Fibroblast of lung (primary cell): ENCODE data around the gene CTSA. TPM values are rescaled to one million over a fixed set of nuclear protein-coding genes. Genes with fewer than 3 reads are reported as not detected.
A peak's percentile ranks its signal among the peaks of the same experiment; 100 is the strongest.

Source experiments
- DNase-seq, 2 donors: peaks; one replicate each; pipeline versions ENCODE4 v3.0.0 to v3.0.0-alpha.2; 2010; ENCODE audit warnings: low read depth in 2 of 2
- H2AFZ ChIP-seq: 2 replicates; pipeline ENCODE4 v1.5.1; 2012; ENCODE audit warnings: low read length, control low read depth, inconsistent platforms
- H3K27ac ChIP-seq: 2 replicates; pipeline ENCODE4 v1.5.1; 2011; ENCODE audit warnings: low read length, control low read depth; ENCODE audit not compliant: insufficient read depth
- H3K27me3 ChIP-seq: 2 replicates; pipeline ENCODE4 v1.5.1; 2011; ENCODE audit warnings: mild to moderate bottlenecking, low read length; ENCODE audit not compliant: control insufficient read depth, insufficient read depth
- H3K36me3 ChIP-seq: 2 replicates; pipeline ENCODE4 v1.5.1; 2011; ENCODE audit warnings: low read length; ENCODE audit not compliant: control insufficient read depth, insufficient read depth
- H3K4me1 ChIP-seq: 2 replicates; pipeline ENCODE4 v1.5.1; 2011; ENCODE audit warnings: low read length; ENCODE audit not compliant: control insufficient read depth, insufficient read depth; ENCODE audit errors: extremely low read depth
- H3K4me2 ChIP-seq: 2 replicates; pipeline ENCODE4 v1.5.1; 2011; ENCODE audit warnings: low read length, control low read depth; ENCODE audit not compliant: insufficient read depth; ENCODE audit errors: extremely low read depth
- H3K4me3 ChIP-seq, 4 experiments: fragments of 200-600 bp in 1 of 4; sonication (generic) in 1 of 4; replicated peaks in 1 of 4; 2 replicates each; pipeline ENCODE4 v1.5.1; 2011 to 2016; ENCODE audit warnings: low read length in 4 of 4, low read depth in 3 of 4, mild to moderate bottlenecking in 3 of 4, control low read depth in 2 of 4, inconsistent platforms in 1 of 4, mixed read lengths in 1 of 4; ENCODE audit not compliant: insufficient read depth in 1 of 4; ENCODE audit errors: control extremely low read depth in 1 of 4
- H3K79me2 ChIP-seq: 2 replicates; pipeline ENCODE4 v1.5.1; 2012; ENCODE audit warnings: mild to moderate bottlenecking, low read length, inconsistent platforms; ENCODE audit not compliant: control insufficient read depth, insufficient read depth
- H3K9ac ChIP-seq: 2 replicates; pipeline ENCODE4 v1.5.1; 2011; ENCODE audit warnings: mild to moderate bottlenecking, low read length, control low read depth; ENCODE audit not compliant: insufficient read depth
- H3K9me3 ChIP-seq: 2 replicates; pipeline ENCODE4 v1.5.1; 2012; ENCODE audit warnings: low read depth, low read length; ENCODE audit not compliant: control insufficient read depth, insufficient read depth
- H4K20me1 ChIP-seq: 2 replicates; pipeline ENCODE4 v1.5.1; 2011; ENCODE audit warnings: low read length; ENCODE audit not compliant: control insufficient read depth, insufficient read depth; ENCODE audit errors: extremely low read depth
- CTCF ChIP-seq, 2 donors: IDR thresholded peaks in 1 of 2; conservative IDR thresholded peaks in 1 of 2; 1 replicate in 1 of 2; 2 replicates in 1 of 2; pipeline ENCODE4 v1.5.1; 2011 to 2012; ENCODE audit warnings: low read length in 2 of 2, control low read depth in 1 of 2, inconsistent platforms in 1 of 2, low read depth in 1 of 2, mild to moderate bottlenecking in 1 of 2
- EZH2 ChIP-seq: IDR thresholded peaks from 2 replicates; pipeline ENCODE4 v1.5.1; 2012; ENCODE audit warnings: low read length, control low read depth, mild to moderate bottlenecking; ENCODE audit errors: missing control alignments
- polyA plus RNA-seq, 2 donors: library from polyadenylated mRNA; depleted of rRNA in 1 of 2; stranded (reverse) in 1 of 2; unstranded in 1 of 2; fragments of >200 nt; gene quantifications; 2 replicates each; pipeline ENCODE4 v1.2.1, GENCODE V29; 2011 to 2012; ENCODE audit warnings: missing spikeins in 1 of 2
- total RNA-seq: library from RNA; depleted of rRNA; stranded (reverse); fragments of >200 nt; gene quantifications from 2 replicates; pipeline ENCODE4 v1.2.1, GENCODE V29; 2014

CTSA gene
- total and polyA plus RNA-seq, 2 donors (not counting 1 experiment from before 2014, with no cell fraction given): 116 to 364 TPM

DNA sequence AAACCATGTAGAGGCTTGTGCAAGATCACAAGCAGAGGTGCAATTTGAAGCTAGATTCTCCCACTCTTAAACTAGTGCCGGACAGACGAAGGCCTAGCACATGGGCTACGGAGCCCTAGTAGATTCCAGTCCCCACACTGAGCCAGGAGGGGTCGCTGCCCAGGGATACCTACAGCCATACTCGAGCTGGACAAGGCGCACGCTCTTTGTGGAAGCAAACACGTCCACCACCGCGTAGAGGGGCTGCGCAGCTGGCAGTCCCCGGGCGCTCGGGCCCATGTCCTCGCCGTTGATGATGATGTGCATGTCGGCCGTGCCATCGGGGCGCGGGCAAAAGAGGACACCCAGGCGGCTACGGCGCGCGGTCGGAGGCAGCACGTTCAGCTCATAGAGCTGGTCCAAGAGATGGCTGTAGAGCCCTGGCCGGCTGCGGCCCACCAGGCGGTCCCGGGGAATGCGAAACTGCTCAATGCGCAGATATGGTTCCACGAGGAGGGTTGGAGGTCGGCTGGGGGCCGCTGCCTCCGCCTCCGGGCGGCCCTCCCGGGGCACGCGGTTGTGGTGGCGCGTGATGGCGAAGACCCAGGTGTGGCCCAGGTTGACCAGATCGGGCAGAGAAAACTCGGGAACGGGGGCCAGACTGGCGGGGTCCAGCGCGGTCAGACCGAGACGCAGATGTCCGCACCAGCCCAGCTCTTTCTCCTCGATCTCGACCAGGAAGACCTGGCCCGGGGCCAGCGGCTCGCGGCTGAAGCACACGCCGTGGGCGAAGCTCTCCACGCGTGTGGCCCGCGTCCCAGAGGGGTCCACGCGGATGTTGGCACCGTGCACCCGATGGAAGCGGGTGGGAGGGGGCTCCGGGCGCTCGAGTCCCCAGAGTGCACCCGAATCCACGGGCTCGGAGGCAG, 804 bp upstream of the CTSA start:
- TF ChIP-seq EZH2 (no peak), CTCF (conservative IDR thresholded peaks at IDR 0.05 in 1 of 2, IDR thresholded peaks at IDR 0.05 in 1 of 2; ENCODE audit: low read depth in 1 of 2, low read length in 2 of 2) (peak; percentile 62 to 79)
- Histone ChIP-seq H3K27ac (peak overlapping the region; percentile 78), H3K4me3 (peak overlapping the region; percentile 77 to 97 (median 84)), H3K27me3 (no peaks in the 10 kb centered on the region), H4K20me1 (no peaks in the 10 kb centered on the region), H3K9ac (peak overlapping the region; percentile 76), H3K4me2 (peak overlapping the region; percentile 96), H3K9me3 (no peaks in the 10 kb centered on the region), H3K79me2 (peaks cover 11% of the 10 kb centered on the region), H3K4me1 (peaks cover 8% of the 10 kb centered on the region), H3K36me3 (peaks cover 17% of the 10 kb centered on the region), H2AFZ (peak overlapping the region; percentile 50)
- peak; percentile 81 to 85 for DNase-seq

- peak overlapping the region; percentile 76 for H3K9ac ChIP-seq
- H3K4me1 ChIP-seq: peaks cover 8% of the 10 kb centered on the region
- H3K4me3 ChIP-seq: peak overlapping the region; percentile 77 to 97 (median 84)
- DNase-seq: peak in 1 of 2 donors; percentile 57
- H3K36me3 ChIP-seq: peaks cover 22% of the 10 kb centered on the region
- H4K20me1 ChIP-seq: no peaks in the 10 kb centered on the region
- H3K27me3 ChIP-seq: no peaks in the 10 kb centered on the region
- no peak for TF ChIP-seq EZH2
- TF ChIP-seq CTCF (conservative IDR thresholded peaks at IDR 0.05 in 1 of 2, IDR thresholded peaks at IDR 0.05 in 1 of 2; ENCODE audit: low read depth in 1 of 2, low read length in 2 of 2): peak in 1 of 2 donors; percentile 28
- peak overlapping the region; percentile 74 for H3K4me2 ChIP-seq
- no peaks in the 10 kb centered on the region for H3K9me3 ChIP-seq
- H2AFZ ChIP-seq: no peak overlapping the region
- H3K27ac ChIP-seq: no peak overlapping the region
- H3K79me2 ChIP-seq: peaks cover 11% of the 10 kb centered on the region
Measured at GRCh38 chr20:45892049-45892825, 1.1 kb downstream of the CTSA start.
